ENCODE measurements around the gene CFAP61.

DNA sequence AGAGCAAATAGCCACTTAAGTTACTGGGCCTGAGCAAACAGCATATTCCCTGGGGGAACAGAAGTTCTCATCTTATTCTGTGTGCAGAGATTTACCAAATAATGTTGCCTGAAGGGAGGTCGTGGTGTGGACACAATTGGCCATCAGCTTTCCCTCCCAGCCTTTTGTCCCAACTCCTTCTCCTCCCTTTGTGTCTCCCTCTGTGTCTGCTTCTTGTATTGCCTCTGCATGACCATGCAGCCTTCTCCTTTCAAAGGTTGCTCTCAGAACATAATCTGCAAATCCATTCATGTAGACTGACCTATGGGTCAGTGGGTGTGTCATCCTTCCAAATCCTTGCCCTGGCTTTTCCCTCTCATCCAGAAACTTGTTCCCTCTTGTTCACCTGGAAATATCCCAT lies 165.3 kb downstream of the CFAP61 start:
- TF ChIP-seq, protein P1, sequence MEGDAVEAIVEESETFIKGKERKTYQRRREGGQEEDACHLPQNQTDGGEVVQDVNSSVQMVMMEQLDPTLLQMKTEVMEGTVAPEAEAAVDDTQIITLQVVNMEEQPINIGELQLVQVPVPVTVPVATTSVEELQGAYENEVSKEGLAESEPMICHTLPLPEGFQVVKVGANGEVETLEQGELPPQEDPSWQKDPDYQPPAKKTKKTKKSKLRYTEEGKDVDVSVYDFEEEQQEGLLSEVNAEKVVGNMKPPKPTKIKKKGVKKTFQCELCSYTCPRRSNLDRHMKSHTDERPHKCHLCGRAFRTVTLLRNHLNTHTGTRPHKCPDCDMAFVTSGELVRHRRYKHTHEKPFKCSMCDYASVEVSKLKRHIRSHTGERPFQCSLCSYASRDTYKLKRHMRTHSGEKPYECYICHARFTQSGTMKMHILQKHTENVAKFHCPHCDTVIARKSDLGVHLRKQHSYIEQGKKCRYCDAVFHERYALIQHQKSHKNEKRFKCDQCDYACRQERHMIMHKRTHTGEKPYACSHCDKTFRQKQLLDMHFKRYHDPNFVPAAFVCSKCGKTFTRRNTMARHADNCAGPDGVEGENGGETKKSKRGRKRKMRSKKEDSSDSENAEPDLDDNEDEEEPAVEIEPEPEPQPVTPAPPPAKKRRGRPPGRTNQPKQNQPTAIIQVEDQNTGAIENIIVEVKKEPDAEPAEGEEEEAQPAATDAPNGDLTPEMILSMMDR (IDR thresholded peaks at IDR 0.05; ENCODE audit: low read depth, low read length), result no peak
- TF ChIP-seq EZH2phosphoT487 (IDR thresholded peaks at IDR 0.05; ENCODE audit: low read depth), result no peak

Data from OCI-LY3 (cell line).